GM23248 (cell line): Measurements from ENCODE around the gene SPATA25.

Experiments used
- EZH2 ChIP-seq: fragments of 200-600 bp; sonication (generic); IDR thresholded peaks from 2 replicates; pipeline ENCODE4 v1.6.1; 2018; ENCODE audit warnings: antibody characterized with exemption, mild to moderate bottlenecking; ENCODE audit not compliant: insufficient read depth, poor library complexity, severe bottlenecking
- EZH2phosphoT487 ChIP-seq: fragments of 200-600 bp; sonication (generic); IDR thresholded peaks from 2 replicates; pipeline ENCODE4 v1.6.1; 2018; ENCODE audit warnings: antibody characterized with exemption, moderate library complexity, mild to moderate bottlenecking, low read depth; ENCODE audit not compliant: insufficient read depth

DNA sequence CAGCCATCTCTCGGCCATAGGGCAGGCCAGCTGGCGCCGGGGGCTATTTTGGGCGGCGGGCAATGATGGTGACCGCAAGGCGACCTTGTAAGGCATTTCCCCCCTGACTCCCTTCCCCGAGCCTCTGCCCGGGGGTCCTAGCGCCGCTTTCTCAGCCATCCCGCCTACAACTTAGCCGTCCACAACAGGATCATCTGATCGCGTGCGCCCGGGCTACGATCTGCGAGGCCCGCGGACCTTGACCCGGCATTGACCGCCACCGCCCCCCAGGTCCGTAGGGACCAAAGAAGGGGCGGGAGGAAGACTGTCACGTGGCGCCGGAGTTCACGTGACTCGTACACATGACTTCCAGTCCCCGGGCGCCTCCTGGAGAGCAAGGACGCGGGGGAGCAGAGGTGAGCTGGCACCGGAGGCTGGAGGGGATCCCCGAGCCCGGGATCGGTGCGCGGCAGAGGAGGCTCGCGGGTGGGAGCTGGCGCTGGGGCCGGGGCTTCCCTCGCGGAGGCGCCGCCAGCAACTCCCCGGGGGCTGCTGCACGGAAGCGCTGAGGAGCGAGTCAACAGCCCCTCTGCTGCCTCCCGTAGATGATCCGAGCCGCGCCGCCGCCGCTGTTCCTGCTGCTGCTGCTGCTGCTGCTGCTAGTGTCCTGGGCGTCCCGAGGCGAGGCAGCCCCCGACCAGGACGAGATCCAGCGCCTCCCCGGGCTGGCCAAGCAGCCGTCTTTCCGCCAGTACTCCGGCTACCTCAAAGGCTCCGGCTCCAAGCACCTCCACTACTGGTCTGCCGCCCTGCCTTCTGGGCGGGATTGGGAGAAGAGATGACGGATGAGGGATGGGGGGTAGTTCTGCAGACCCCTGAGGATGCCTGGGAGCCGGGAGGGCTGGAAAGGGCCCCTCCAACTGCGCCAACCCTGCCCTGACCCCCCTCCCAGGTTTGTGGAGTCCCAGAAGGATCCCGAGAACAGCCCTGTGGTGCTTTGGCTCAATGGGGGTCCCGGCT, 3.9 kb upstream of the SPATA25 start, which contains the start of the genes CTSA and NEURL2:
- TF ChIP-seq EZH2phosphoT487 (no peak), EZH2 (no peak)
